Thoracic aorta (tissue), 2 donors: ENCODE data around the gene FILIP1. TPM values are rescaled to one million over a fixed set of nuclear protein-coding genes. Genes with fewer than 3 reads are reported as not detected.

Source experiments
- ATAC-seq: fragments of 150-250 bp; one replicate; pipeline ENCODE4 v1.8.0; 2017; ENCODE audit warnings: low read depth; ENCODE audit not compliant: insufficient number of reproducible peaks, low FRiP score
- DNase-seq: peaks from one replicate; pipeline ENCODE4 v3.0.0-alpha.2; 2020; ENCODE audit warnings: low spot score
- H3K27ac ChIP-seq, 2 donors: fragments of 200-600 bp; sonication (generic); 1 replicate in 1 of 2; 2 replicates in 1 of 2; pipeline ENCODE4 v1.5.1; 2016; ENCODE audit warnings: mild to moderate bottlenecking in 2 of 2, moderate library complexity in 2 of 2
- H3K27me3 ChIP-seq: fragments of 200-600 bp; sonication (generic); replicated peaks from 2 replicates; pipeline ENCODE4 v1.6.0; 2016; ENCODE audit warnings: mild to moderate bottlenecking; ENCODE audit not compliant: insufficient read depth
- H3K36me3 ChIP-seq: fragments of 200-600 bp; sonication (generic); one replicate; pipeline ENCODE4 v1.5.1; 2016
- H3K4me1 ChIP-seq, 2 donors: fragments of 200-600 bp; sonication (generic); 1 replicate in 1 of 2; 2 replicates in 1 of 2; pipeline versions ENCODE4 v1.5.1 to v1.6.0; 2016; ENCODE audit warnings: low read depth in 2 of 2, mild to moderate bottlenecking in 1 of 2; ENCODE audit not compliant: control insufficient read depth in 1 of 2
- H3K4me3 ChIP-seq: fragments of 200-600 bp; sonication (generic); 2 replicates; pipeline ENCODE4 v1.5.1; 2016; ENCODE audit warnings: mild to moderate bottlenecking
- H3K9me3 ChIP-seq: fragments of 200-600 bp; sonication (generic); 2 replicates; pipeline ENCODE4 v1.5.1; 2016
- total RNA-seq, 2 donors: library from RNA; depleted of rRNA; stranded (reverse); fragments of >200 nt; gene quantifications; one replicate each; pipeline versions ENCODE4 v1.1.0 to v1.2.3, GENCODE V29; 2016
- TF ChIP-seq, protein P1 (sequence below): fragments of 200-600 bp; sonication (generic); IDR thresholded peaks from one replicate; pipeline ENCODE4 v1.5.1; 2019; ENCODE audit warnings: antibody characterized with exemption

Gene FILIP1
- total RNA-seq, 2 donors from 2014 or later = 23.4 to 43.8 TPM

- Histone ChIP-seq H3K36me3 (no peaks in the 10 kb centered on the region), H3K9me3 (no peaks in the 10 kb centered on the region), H3K27ac (no peak overlapping the region), H3K4me1 (peaks cover 0 to 4% of the 10 kb centered on the region in 2 donors), H3K4me3 (no peak overlapping the region), H3K27me3 (no peaks in the 10 kb centered on the region)
- ATAC-seq (no peak), DNase-seq (no peak)
- TF ChIP-seq, protein P1, sequence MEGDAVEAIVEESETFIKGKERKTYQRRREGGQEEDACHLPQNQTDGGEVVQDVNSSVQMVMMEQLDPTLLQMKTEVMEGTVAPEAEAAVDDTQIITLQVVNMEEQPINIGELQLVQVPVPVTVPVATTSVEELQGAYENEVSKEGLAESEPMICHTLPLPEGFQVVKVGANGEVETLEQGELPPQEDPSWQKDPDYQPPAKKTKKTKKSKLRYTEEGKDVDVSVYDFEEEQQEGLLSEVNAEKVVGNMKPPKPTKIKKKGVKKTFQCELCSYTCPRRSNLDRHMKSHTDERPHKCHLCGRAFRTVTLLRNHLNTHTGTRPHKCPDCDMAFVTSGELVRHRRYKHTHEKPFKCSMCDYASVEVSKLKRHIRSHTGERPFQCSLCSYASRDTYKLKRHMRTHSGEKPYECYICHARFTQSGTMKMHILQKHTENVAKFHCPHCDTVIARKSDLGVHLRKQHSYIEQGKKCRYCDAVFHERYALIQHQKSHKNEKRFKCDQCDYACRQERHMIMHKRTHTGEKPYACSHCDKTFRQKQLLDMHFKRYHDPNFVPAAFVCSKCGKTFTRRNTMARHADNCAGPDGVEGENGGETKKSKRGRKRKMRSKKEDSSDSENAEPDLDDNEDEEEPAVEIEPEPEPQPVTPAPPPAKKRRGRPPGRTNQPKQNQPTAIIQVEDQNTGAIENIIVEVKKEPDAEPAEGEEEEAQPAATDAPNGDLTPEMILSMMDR = no peak
These were observed 20.7 kb downstream of the FILIP1 start for GRCh38 chr6:75472885-75473284.

DNA sequence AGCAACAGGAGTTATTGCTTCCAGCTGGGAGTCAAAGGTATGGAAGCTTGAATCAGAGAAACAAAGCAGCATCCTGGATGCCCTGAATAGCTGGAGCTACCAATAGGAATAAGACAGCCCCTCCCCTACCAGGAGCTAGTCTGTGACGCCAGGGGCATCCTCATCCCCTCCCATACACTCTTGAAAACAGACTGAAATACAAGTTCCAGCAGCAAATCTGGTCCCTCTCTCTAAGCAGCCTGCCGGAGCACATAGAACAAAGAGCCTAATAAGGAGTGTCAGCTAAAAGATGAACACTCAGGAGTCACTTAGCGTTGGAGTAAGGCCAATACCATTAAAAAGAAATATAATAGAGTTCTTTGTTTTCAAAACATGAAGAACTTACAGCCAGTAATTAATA is 25.6 kb downstream of the FILIP1 start:
- TF ChIP-seq, protein P1 = no peak
- DNase-seq (no peak), ATAC-seq (no peak)
- Histone ChIP-seq H3K4me3 (no peak overlapping the region), H3K9me3 (no peaks in the 10 kb centered on the region), H3K4me1 (peaks cover 16 to 45% of the 10 kb centered on the region in 2 donors), H3K36me3 (no peaks in the 10 kb centered on the region), H3K27me3 (no peaks in the 10 kb centered on the region), H3K27ac (no peak overlapping the region)

DNA sequence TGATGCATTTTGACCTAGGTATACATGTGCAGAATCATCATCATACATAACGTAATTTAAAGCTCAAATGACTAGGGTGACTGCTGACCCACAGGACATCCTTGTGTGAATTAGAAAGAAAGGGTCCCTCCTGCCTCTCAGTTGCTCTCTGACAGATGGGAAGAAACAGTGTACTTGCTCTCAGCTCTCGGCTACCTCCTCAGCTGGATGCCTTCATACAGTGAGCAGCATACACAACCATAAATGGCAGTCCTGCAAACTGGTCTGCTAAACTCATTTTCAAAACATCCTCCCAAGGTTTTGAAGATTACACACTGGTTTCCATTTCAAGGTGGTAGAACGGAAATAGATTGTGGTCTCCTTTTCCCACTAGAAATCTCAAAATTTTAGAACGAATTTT is 26.3 kb downstream of the FILIP1 start:
- Histone ChIP-seq H3K9me3 (no peaks in the 10 kb centered on the region), H3K36me3 (no peaks in the 10 kb centered on the region), H3K4me1 (peaks cover 16 to 51% of the 10 kb centered on the region in 2 donors), H3K27ac (no peak overlapping the region), H3K4me3 (no peak overlapping the region), H3K27me3 (no peaks in the 10 kb centered on the region)
- DNase-seq = no peak
- TF ChIP-seq, protein P1 = no peak
- ATAC-seq = no peak

- H3K4me1 ChIP-seq = peaks cover 16 to 58% of the 10 kb centered on the region in 2 donors
- no peak overlapping the region for H3K27ac ChIP-seq
These were observed 27.0 kb downstream of the FILIP1 start for GRCh38 chr6:75466636-75467035.

GRCh38 chr6:75463908-75464307 is 29.7 kb downstream of the FILIP1 start:
- DNase-seq = no peak
- H3K4me1 ChIP-seq = peaks cover 37 to 85% of the 10 kb centered on the region in 2 donors
- no peak for ATAC-seq

More at GRCh38 chr6:75466636-75467035, 27.0 kb downstream of the FILIP1 start:
- no peak for ATAC-seq
- Histone ChIP-seq H3K27me3 (no peaks in the 10 kb centered on the region), H3K4me3 (no peak overlapping the region), H3K36me3 (no peaks in the 10 kb centered on the region), H3K9me3 (no peaks in the 10 kb centered on the region)
- TF ChIP-seq, protein P1 = no peak
- DNase-seq = no peak

More at GRCh38 chr6:75463908-75464307, 29.7 kb downstream of the FILIP1 start:
- Histone ChIP-seq H3K36me3 (no peaks in the 10 kb centered on the region), H3K4me3 (no peak overlapping the region), H3K9me3 (no peaks in the 10 kb centered on the region), H3K27ac (peak overlapping the region; percentile 2 to 69), H3K27me3 (no peaks in the 10 kb centered on the region)
- TF ChIP-seq, protein P1 = no peak
